Measurements from ENCODE around the gene MT1A. TPM values are rescaled to one million over a fixed set of nuclear protein-coding genes. Genes with fewer than 3 reads are reported as not detected.

Gene MT1A
- total and polyA plus RNA-seq, 9 donors: 1.3 to 61.0 (median 7.4) TPM; not detected in 1

DNA sequence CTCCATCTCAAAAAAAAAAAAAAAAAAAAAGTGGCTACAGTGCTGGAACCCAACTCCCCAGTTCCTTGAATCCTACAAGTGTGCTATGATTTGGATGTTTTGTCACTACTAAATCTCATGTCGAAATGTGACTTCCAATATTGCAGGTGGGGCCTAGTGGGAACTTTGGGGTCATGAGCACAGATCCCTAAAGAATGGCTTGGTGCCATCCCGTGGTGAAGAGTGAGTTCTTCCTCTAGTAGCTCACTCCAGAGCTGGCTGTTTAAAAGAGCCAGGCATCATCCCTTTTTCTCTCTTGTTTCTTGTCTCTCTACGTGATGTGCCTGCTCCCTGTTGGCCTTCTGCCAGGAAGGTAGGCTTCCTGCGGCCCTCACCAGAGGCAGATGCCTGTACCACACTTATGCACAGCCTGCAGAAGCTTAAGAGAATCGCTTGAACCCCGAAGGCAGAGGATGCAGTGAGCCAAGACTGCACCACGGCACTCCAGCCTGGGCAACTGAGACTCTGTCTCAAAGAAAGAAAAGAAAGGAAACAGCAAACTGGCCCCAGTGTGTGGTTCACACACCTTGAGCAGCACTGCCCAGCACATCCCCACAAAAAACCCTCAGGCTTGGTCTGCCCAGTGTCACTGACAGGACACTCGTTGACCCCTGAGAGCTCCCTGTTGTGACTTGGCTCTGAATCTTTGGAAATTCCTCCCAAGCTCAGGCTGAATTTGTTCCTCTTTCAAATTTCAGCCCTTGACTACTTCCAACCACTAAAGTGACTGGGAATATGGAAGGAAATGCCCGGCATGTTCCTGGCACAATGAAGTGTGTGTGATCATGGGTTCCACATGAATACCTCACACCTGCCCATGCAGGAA is 9.7 kb upstream of the MT1A start:
- 66 to 75% (median 69%) methylated on average over 9 of the region's 9 CpGs for WGBS, 3 donors
- TF ChIP-seq, protein P1, sequence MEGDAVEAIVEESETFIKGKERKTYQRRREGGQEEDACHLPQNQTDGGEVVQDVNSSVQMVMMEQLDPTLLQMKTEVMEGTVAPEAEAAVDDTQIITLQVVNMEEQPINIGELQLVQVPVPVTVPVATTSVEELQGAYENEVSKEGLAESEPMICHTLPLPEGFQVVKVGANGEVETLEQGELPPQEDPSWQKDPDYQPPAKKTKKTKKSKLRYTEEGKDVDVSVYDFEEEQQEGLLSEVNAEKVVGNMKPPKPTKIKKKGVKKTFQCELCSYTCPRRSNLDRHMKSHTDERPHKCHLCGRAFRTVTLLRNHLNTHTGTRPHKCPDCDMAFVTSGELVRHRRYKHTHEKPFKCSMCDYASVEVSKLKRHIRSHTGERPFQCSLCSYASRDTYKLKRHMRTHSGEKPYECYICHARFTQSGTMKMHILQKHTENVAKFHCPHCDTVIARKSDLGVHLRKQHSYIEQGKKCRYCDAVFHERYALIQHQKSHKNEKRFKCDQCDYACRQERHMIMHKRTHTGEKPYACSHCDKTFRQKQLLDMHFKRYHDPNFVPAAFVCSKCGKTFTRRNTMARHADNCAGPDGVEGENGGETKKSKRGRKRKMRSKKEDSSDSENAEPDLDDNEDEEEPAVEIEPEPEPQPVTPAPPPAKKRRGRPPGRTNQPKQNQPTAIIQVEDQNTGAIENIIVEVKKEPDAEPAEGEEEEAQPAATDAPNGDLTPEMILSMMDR (IDR thresholded peaks at IDR 0.05): no peak
- no peak for TF ChIP-seq EP300 (IDR thresholded peaks at IDR 0.05)
- no peak for TF ChIP-seq POLR2A (IDR thresholded peaks at IDR 0.05)
- no peaks in the 10 kb centered on the region for H3K9me3 ChIP-seq
- no peaks in the 10 kb centered on the region for H3K36me3 ChIP-seq
- no peaks in the 10 kb centered on the region for H3K27me3 ChIP-seq
- no peak overlapping the region for H3K27ac ChIP-seq
- peaks cover 6% of the 10 kb centered on the region for H3K4me1 ChIP-seq (ENCODE audit: insufficient read depth)
- peak in 1 of 5 donors; percentile 22 for DNase-seq
- intact Hi-C loops (cut with DNase I): loop anchor here in 1 of 4 donors (10.0 kb wide), 1 partner anchor 46 kb away; no protein-coding TSS in a partner anchor
- no peak overlapping the region for H3K4me3 ChIP-seq

- no peak for DNase-seq
- intact Hi-C loops (cut with DNase I): loop anchor here in 1 of 4 donors (10.0 kb wide), 1 partner anchor 45 kb away; no protein-coding TSS in a partner anchor
- WGBS, 3 donors: 90 to 94% (median 90%) methylated on average over 3 of the region's 3 CpGs
- TF ChIP-seq POLR2A (IDR thresholded peaks at IDR 0.05) (no peak), EP300 (IDR thresholded peaks at IDR 0.05) (no peak)
- TF ChIP-seq, protein P1 (IDR thresholded peaks at IDR 0.05): no peak
- no peaks in the 10 kb centered on the region for H3K9me3 ChIP-seq
- peaks cover 6% of the 10 kb centered on the region for H3K4me1 ChIP-seq (ENCODE audit: insufficient read depth)
- H3K27ac ChIP-seq: no peak overlapping the region
- H3K4me3 ChIP-seq: no peak overlapping the region
- H3K27me3 ChIP-seq: no peaks in the 10 kb centered on the region
- no peaks in the 10 kb centered on the region for H3K36me3 ChIP-seq
Observed at GRCh38 chr16:56629531-56629930, 8.9 kb upstream of the MT1A start.

GRCh38 chr16:56630134-56630533 is 8.3 kb upstream of the MT1A start:
- Histone ChIP-seq H3K27me3 (no peaks in the 10 kb centered on the region), H3K4me3 (no peak overlapping the region), H3K9me3 (no peaks in the 10 kb centered on the region), H3K36me3 (no peaks in the 10 kb centered on the region), H3K4me1 (ENCODE audit: insufficient read depth) (peaks cover 6% of the 10 kb centered on the region), H3K27ac (no peak overlapping the region)
- TF ChIP-seq POLR2A (IDR thresholded peaks at IDR 0.05): no peak
- TF ChIP-seq, protein P1 (IDR thresholded peaks at IDR 0.05): no peak
- no peak for TF ChIP-seq EP300 (IDR thresholded peaks at IDR 0.05)
- DNase-seq: no peak
- intact Hi-C loops (cut with DNase I): no loop called here
- 71 to 89% (median 76%) methylated on average over 3 of the region's 3 CpGs for WGBS, 3 donors

GRCh38 chr16:56631197-56631596 is 7.3 kb upstream of the MT1A start:
- Histone ChIP-seq H3K9me3 (no peaks in the 10 kb centered on the region), H3K27ac (no peak overlapping the region), H3K4me1 (ENCODE audit: insufficient read depth) (peaks cover 4% of the 10 kb centered on the region), H3K27me3 (no peaks in the 10 kb centered on the region), H3K4me3 (no peak overlapping the region), H3K36me3 (no peaks in the 10 kb centered on the region)
- TF ChIP-seq EP300 (IDR thresholded peaks at IDR 0.05) (no peak), POLR2A (IDR thresholded peaks at IDR 0.05) (no peak)
- TF ChIP-seq, protein P1 (IDR thresholded peaks at IDR 0.05): no peak
- 89 to 97% (median 93%) methylated on average over 10 of the region's 10 CpGs for WGBS, 3 donors
- intact Hi-C loops (cut with DNase I): no loop called here
- no peak for DNase-seq

Measured in ovary (tissue), 9 donors.